GM19455 (cell line): ENCODE measurements around the gene MYO19.
A peak's percentile ranks its signal among the peaks of the same experiment; 100 is the strongest.
"Not testable (repeated sequence)": the region's sequence is repeated elsewhere in the genome, so short reads cannot be mapped to it uniquely, and the experiment has no call there.

ENCODE experiments used
- ATAC-seq: cut with Tn5 transposase; IDR thresholded peaks from one replicate; pipeline ENCODE4 v1.9.1; 2021; ENCODE audit not compliant: unreplicated experiment

MYO19 gene

GRCh38 chr17:36501351-36501750 is 33.3 kb downstream of the MYO19 start:
- ATAC-seq = no peak

- ATAC-seq = no peak
These were observed 33.9 kb downstream of the MYO19 start for GRCh38 chr17:36500745-36501225.

- no peak for ATAC-seq
These were observed 35.9 kb downstream of the MYO19 start for GRCh38 chr17:36498560-36499300.

GRCh38 chr17:36498155-36498554 is 36.5 kb downstream of the MYO19 start:
- no peak for ATAC-seq

- ATAC-seq = no peak
These were observed 38.5 kb downstream of the MYO19 start for GRCh38 chr17:36496018-36496789.

- ATAC-seq = no peak
These were observed 39.5 kb downstream of the MYO19 start for GRCh38 chr17:36495076-36495578.

- ATAC-seq = no peak
These were observed 40.0 kb downstream of the MYO19 start for GRCh38 chr17:36494674-36495073.

GRCh38 chr17:36493956-36494355 is 40.7 kb downstream of the MYO19 start:
- no peak for ATAC-seq

GRCh38 chr17:36486204-36487194 is 48.2 kb downstream of the MYO19 start, which contains the start of gene ZNHIT3:
ZNHIT3 (plus strand) TSS chr17:36486681; CDS start chr17:36486700, 19 bp downstream.
- peak; percentile 84 for ATAC-seq

- ATAC-seq = no peak
These were observed 48.9 kb downstream of the MYO19 start for GRCh38 chr17:36485805-36486203.

- ATAC-seq = no peak
These were observed 49.6 kb downstream of the MYO19 start for GRCh38 chr17:36485027-36485426.

- not testable (repeated sequence) for ATAC-seq
These were observed 50.6 kb downstream of the MYO19 start for GRCh38 chr17:36484021-36484420.

GRCh38 chr17:36482611-36483504 is 51.8 kb downstream of the MYO19 start:
- no peak for ATAC-seq

GRCh38 chr17:36481829-36482228 is 52.8 kb downstream of the MYO19 start:
- no peak for ATAC-seq

GRCh38 chr17:36475346-36475970 is 59.2 kb downstream of the MYO19 start:
- ATAC-seq = no peak

GRCh38 chr17:36474571-36474970 is 60.1 kb downstream of the MYO19 start:
- no peak for ATAC-seq

- ATAC-seq = no peak
These were observed 64.2 kb downstream of the MYO19 start for GRCh38 chr17:36470499-36470898.

- ATAC-seq = no peak
These were observed 64.9 kb downstream of the MYO19 start for GRCh38 chr17:36469733-36470132.
